Caco-2 (cell line): ENCODE results near the gene SEC22A. TPM values are rescaled to one million over a fixed set of nuclear protein-coding genes. Genes with fewer than 3 reads are reported as not detected.

ENCODE experiments used
- BruUV-seq: library from RNA; stranded (reverse); fragments of 400-500 nt; replicated peaks from 2 replicates; lab custom pipeline; 2021; lab: Mats Ljungman, UMichigan
- CTCF ChIA-PET: fragments of 300-600 bp; sonication (Branson Sonifier 250); formaldehyde crosslinking; loops from one replicate; lab custom pipeline; 2022; ENCODE audit warnings: antibody characterized with exemption; lab: Charles Lee
- POLR2A ChIA-PET: fragments of 300-600 bp; sonication (Branson Sonifier 250); formaldehyde crosslinking; loops from one replicate; lab custom pipeline; 2022; ENCODE audit warnings: antibody characterized with exemption; lab: Charles Lee
- DNase-seq, 2 experiments: peaks; one replicate each; pipeline versions ENCODE4 v3.0.0 to v3.0.0-alpha.2; 2020 to 2022
- H3K27me3 ChIP-seq: replicated peaks from 2 replicates; pipeline ENCODE4 v1.6.0; 2011; ENCODE audit warnings: low read length; ENCODE audit not compliant: control insufficient read depth, insufficient read depth
- H3K36me3 ChIP-seq: 2 replicates; pipeline ENCODE4 v1.5.1; 2011; ENCODE audit warnings: low read length; ENCODE audit not compliant: control insufficient read depth, insufficient read depth
- H3K4me1 ChIP-seq: fragments of 250-450 bp; sonication (Bioruptor Pico); 2 replicates; pipeline ENCODE4 v1.5.1; 2020; ENCODE audit warnings: mild to moderate bottlenecking
- H3K4me3 ChIP-seq: 2 replicates; pipeline ENCODE4 v1.5.1; 2011; ENCODE audit warnings: low read depth, mild to moderate bottlenecking, control low read depth, low read length
- H3K9me3 ChIP-seq: fragments of 250-450 bp; sonication (Bioruptor Pico); 2 replicates; pipeline ENCODE4 v1.5.1; 2020; ENCODE audit warnings: mild to moderate bottlenecking, moderate library complexity
- H3K27ac Mint-ChIP-seq: one replicate; pipeline ENCODE4 v1.8.0; 2022; ENCODE audit warnings: mixed read lengths; ENCODE audit not compliant: unreplicated experiment
- H3K27me3 Mint-ChIP-seq: one replicate; pipeline ENCODE4 v1.8.0; 2022; ENCODE audit warnings: mixed read lengths; ENCODE audit not compliant: insufficient read depth, unreplicated experiment
- H3K36me3 Mint-ChIP-seq: one replicate; pipeline ENCODE4 v1.8.0; 2022; ENCODE audit warnings: mild to moderate bottlenecking, mixed read lengths; ENCODE audit not compliant: insufficient read depth, unreplicated experiment
- H3K4me1 Mint-ChIP-seq: one replicate; pipeline ENCODE4 v1.8.0; 2022; ENCODE audit warnings: low read depth, mixed read lengths; ENCODE audit not compliant: unreplicated experiment
- H3K4me3 Mint-ChIP-seq: one replicate; pipeline ENCODE4 v1.8.0; 2022; ENCODE audit warnings: mild to moderate bottlenecking, moderate library complexity, mixed read lengths; ENCODE audit not compliant: unreplicated experiment
- H3K9me3 Mint-ChIP-seq: one replicate; pipeline ENCODE4 v1.8.0; 2022; ENCODE audit warnings: mixed read lengths; ENCODE audit not compliant: unreplicated experiment
- CTCF ChIP-seq, 2 experiments: fragments of 200-600 bp in 1 of 2; IDR thresholded peaks; 1 replicate in 1 of 2; 2 replicates in 1 of 2; pipeline versions ENCODE4 v1.5.1 to v1.8.0; 2011 to 2022; ENCODE audit warnings: antibody characterized with exemption in 1 of 2, control low read depth in 1 of 2, inconsistent platforms in 1 of 2, low read depth in 1 of 2, low read length in 1 of 2, mild to moderate bottlenecking in 1 of 2, moderate library complexity in 1 of 2; ENCODE audit not compliant: insufficient read depth in 1 of 2, severe bottlenecking in 1 of 2, unreplicated experiment in 1 of 2
- intact Hi-C: fragments of 100-400 bp; cut with micrococcal nuclease; formaldehyde crosslinking; loops from one replicate; pipeline ENCODE4 v1.10.0; 2022; ENCODE audit not compliant: unreplicated experiment
- total RNA-seq: library from RNA; stranded (reverse); gene quantifications from 2 replicates; pipeline ENCODE4 v1.2.3, GENCODE V29; 2022

The SEC22A gene
- total RNA-seq, 1 experiment from 2014 or later: 17.7 TPM

DNA sequence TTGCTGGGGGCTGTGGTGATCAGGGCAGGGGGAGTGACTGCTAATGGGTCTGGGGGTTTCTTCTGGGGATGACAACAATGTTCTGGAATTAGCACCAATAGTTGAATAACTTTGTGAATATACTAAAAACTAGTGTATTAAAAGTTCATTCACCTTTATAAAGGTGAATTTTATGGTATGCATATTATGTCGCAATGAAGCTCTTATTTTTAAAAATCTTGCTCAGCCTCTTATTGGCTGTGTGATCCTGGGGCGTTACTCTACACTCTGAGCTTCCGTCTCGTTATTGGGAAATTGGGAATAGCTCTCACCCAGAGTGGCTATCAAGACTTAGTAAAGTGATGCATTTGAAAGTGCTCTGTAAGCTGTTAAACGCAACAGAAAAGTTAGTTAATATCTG lies 105.3 kb downstream of the SEC22A start:
- H3K4me1 ChIP-seq: no peaks in the 10 kb centered on the region
- DNase-seq: no peak
- Mint-ChIP-seq H3K27ac (no peak overlapping the region), H3K4me3 (no peak overlapping the region), H3K9me3 (no peaks in the 10 kb centered on the region), H3K36me3 (peaks cover 6% of the 10 kb centered on the region), H3K4me1 (no peaks in the 10 kb centered on the region), H3K27me3 (peaks cover 4% of the 10 kb centered on the region)
- no peaks in the 10 kb centered on the region for H3K9me3 ChIP-seq
- H3K36me3 ChIP-seq: no peaks in the 10 kb centered on the region
- no TSS peak for BruUV-seq
- H3K4me3 ChIP-seq: no peak overlapping the region
- no peak for TF ChIP-seq CTCF (IDR thresholded peaks at IDR 0.05; ENCODE audit: insufficient read depth in 1 of 2, low read depth in 1 of 2, low read length in 1 of 2, severe bottlenecking in 1 of 2, unreplicated experiment in 1 of 2)
- intact Hi-C loops: no loop called here
- H3K27me3 ChIP-seq: no peaks in the 10 kb centered on the region
- CTCF ChIA-PET: interaction anchor here (0.6 to 1.6 kb wide), 6 partner anchors 13 to 1394 kb away, joined by 3 to 8 read pairs (median 4); no protein-coding TSS in a partner anchor
- POLR2A ChIA-PET: no interaction called here

DNA sequence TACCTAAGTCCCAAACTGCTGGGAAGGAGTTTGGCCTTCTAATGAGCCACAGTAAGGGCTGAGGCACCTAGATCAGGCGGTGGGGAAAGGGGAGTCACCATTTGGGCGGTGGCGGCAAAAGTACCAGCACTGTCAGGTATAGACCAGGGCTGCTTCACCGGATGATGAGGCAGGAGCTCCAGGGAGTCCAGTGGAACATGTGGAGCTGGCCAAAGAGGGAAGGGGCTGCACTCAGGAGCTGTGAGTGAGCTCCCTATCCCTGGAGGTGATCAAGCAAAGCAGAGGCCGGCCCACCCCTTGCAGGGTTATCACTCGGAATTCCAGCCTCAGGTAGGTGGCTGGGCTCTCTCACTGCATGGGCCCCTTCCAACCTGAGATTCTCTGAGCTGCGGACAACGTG lies 108.4 kb downstream of the SEC22A start:
- Histone ChIP-seq H3K27me3 (no peaks in the 10 kb centered on the region), H3K4me3 (no peak overlapping the region), H3K36me3 (no peaks in the 10 kb centered on the region), H3K4me1 (no peaks in the 10 kb centered on the region), H3K9me3 (no peaks in the 10 kb centered on the region)
- H3K27me3 Mint-ChIP-seq: peaks cover 4% of the 10 kb centered on the region
- H3K4me1 Mint-ChIP-seq: no peaks in the 10 kb centered on the region
- no peak for TF ChIP-seq CTCF (IDR thresholded peaks at IDR 0.05; ENCODE audit: insufficient read depth in 1 of 2, low read depth in 1 of 2, low read length in 1 of 2, severe bottlenecking in 1 of 2, unreplicated experiment in 1 of 2)
- BruUV-seq: no TSS peak
- ChIA-PET CTCF (interaction anchor here (0.6 kb wide), 1 partner anchor 14 kb away, joined by 3 read pairs; no protein-coding TSS in a partner anchor), POLR2A (no interaction called here)
- peaks cover 6% of the 10 kb centered on the region for H3K36me3 Mint-ChIP-seq
- no peak overlapping the region for H3K27ac Mint-ChIP-seq
- no peak overlapping the region for H3K4me3 Mint-ChIP-seq
- intact Hi-C loops: no loop called here
- no peak for DNase-seq
- no peaks in the 10 kb centered on the region for H3K9me3 Mint-ChIP-seq

DNA sequence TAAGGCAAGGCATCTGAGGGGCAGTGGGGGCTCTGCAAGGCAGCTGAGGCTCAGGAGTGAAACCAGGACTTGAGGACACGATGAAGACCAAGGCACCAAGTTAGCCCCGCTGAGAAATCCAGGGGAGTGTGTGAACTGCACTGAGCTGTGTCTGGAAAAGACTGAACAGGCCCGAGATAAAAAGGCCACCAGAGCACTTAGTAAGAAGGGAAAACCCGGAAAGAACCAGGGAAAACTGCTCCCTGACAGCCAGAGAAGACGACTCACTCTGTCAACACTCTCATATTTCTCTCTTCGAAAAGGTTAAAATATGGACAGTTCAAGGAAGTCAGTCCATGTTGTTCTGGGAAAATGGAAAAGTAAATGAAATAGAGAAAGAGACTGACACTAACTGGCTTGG lies 109.0 kb downstream of the SEC22A start:
- no peak for DNase-seq
- Mint-ChIP-seq H3K27ac (no peak overlapping the region), H3K4me3 (no peak overlapping the region), H3K27me3 (peaks cover 4% of the 10 kb centered on the region), H3K9me3 (no peaks in the 10 kb centered on the region), H3K4me1 (no peaks in the 10 kb centered on the region), H3K36me3 (peaks cover 6% of the 10 kb centered on the region)
- POLR2A ChIA-PET: no interaction called here
- CTCF ChIA-PET: interaction anchor here (0.6 kb wide), 1 partner anchor 13 kb away, joined by 3 read pairs; no protein-coding TSS in a partner anchor
- Histone ChIP-seq H3K27me3 (no peaks in the 10 kb centered on the region), H3K4me3 (no peak overlapping the region), H3K9me3 (no peaks in the 10 kb centered on the region), H3K4me1 (no peaks in the 10 kb centered on the region), H3K36me3 (no peaks in the 10 kb centered on the region)
- BruUV-seq: no TSS peak
- intact Hi-C loops: no loop called here
- TF ChIP-seq CTCF (IDR thresholded peaks at IDR 0.05; ENCODE audit: insufficient read depth in 1 of 2, low read depth in 1 of 2, low read length in 1 of 2, severe bottlenecking in 1 of 2, unreplicated experiment in 1 of 2): no peak
